ENCODE measurements around the gene MTUS2.

The MTUS2 gene

DNA sequence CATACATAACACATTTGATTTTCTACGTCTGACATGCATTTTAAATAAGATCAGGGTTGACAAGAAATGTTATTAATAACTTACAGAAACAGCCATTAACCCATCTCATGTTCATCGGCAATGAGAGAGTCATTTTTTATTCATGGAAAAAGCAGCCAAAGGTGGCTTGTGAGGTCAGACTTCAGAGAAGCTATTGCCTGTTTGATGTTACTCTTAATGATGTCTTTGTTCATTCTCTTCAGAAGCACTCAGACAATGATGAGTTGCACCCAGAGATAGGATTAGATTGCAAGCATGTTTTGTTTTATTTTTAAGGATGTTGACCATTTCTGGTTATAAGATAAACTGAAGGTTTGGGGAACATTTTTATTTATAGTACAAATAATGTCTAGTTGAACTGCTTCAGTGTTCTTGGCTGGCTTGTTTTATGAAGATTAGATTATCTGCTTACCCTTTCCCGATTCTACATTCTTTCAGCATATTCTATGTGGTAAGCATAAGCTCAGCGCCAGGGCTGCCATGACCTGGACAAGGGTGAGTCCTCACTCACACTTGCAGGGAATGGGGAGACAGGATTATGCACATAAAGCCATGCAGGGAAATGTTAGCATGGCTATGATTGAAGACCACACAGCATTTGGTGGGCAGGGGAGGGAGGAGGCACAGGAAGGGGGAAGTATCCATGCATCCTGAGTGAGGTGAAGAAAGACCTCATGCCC, 288.1 kb downstream of the MTUS2 start:
- no peak for DNase-seq (ENCODE audit: low read depth in 1 of 2, low spot score in 1 of 2)
- no peak overlapping the region for H3K4me3 ChIP-seq (replicated peaks; ENCODE audit: insufficient read depth, low read length)
- H3K27me3 ChIP-seq (ENCODE audit: insufficient read depth, poor library complexity, severe bottlenecking), result peaks cover 3% of the 10 kb centered on the region
- no peak overlapping the region for H3K27ac ChIP-seq (replicated peaks)
- TF ChIP-seq SPI1 (IDR thresholded peaks at IDR 0.05; ENCODE audit: borderline replicate concordance, low read depth), result no peak
- TF ChIP-seq POLR2AphosphoS5 (IDR thresholded peaks at IDR 0.05; ENCODE audit: low read depth), result no peak
- no peak for TF ChIP-seq GABPA (IDR thresholded peaks at IDR 0.05; ENCODE audit: low read depth)
- TF ChIP-seq, protein P1, sequence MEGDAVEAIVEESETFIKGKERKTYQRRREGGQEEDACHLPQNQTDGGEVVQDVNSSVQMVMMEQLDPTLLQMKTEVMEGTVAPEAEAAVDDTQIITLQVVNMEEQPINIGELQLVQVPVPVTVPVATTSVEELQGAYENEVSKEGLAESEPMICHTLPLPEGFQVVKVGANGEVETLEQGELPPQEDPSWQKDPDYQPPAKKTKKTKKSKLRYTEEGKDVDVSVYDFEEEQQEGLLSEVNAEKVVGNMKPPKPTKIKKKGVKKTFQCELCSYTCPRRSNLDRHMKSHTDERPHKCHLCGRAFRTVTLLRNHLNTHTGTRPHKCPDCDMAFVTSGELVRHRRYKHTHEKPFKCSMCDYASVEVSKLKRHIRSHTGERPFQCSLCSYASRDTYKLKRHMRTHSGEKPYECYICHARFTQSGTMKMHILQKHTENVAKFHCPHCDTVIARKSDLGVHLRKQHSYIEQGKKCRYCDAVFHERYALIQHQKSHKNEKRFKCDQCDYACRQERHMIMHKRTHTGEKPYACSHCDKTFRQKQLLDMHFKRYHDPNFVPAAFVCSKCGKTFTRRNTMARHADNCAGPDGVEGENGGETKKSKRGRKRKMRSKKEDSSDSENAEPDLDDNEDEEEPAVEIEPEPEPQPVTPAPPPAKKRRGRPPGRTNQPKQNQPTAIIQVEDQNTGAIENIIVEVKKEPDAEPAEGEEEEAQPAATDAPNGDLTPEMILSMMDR (IDR thresholded peaks at IDR 0.05; ENCODE audit: insufficient read depth, low read length), result no peak
- TF ChIP-seq, protein P2, sequence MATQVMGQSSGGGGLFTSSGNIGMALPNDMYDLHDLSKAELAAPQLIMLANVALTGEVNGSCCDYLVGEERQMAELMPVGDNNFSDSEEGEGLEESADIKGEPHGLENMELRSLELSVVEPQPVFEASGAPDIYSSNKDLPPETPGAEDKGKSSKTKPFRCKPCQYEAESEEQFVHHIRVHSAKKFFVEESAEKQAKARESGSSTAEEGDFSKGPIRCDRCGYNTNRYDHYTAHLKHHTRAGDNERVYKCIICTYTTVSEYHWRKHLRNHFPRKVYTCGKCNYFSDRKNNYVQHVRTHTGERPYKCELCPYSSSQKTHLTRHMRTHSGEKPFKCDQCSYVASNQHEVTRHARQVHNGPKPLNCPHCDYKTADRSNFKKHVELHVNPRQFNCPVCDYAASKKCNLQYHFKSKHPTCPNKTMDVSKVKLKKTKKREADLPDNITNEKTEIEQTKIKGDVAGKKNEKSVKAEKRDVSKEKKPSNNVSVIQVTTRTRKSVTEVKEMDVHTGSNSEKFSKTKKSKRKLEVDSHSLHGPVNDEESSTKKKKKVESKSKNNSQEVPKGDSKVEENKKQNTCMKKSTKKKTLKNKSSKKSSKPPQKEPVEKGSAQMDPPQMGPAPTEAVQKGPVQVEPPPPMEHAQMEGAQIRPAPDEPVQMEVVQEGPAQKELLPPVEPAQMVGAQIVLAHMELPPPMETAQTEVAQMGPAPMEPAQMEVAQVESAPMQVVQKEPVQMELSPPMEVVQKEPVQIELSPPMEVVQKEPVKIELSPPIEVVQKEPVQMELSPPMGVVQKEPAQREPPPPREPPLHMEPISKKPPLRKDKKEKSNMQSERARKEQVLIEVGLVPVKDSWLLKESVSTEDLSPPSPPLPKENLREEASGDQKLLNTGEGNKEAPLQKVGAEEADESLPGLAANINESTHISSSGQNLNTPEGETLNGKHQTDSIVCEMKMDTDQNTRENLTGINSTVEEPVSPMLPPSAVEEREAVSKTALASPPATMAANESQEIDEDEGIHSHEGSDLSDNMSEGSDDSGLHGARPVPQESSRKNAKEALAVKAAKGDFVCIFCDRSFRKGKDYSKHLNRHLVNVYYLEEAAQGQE (IDR thresholded peaks at IDR 0.05; ENCODE audit: insufficient replicate concordance, low read depth), result no peak

DNA sequence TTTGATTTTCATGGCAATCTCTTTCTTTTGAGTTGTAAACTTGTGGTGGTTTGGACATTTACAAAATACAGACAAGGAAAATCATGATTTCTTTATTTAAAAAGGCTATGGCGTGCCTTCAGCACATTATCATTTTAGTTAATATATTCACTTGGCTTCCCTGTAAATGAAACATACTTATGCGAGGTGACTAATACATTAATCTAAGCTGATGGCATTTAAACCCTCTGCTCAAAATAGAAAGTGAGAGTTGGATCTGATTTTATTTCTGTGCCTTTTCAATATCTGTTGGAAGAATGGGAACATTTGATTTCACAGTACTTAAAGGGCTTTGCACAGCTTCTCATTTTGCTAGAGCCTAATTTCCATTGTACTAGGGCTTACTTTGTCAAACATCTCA, 289.8 kb downstream of the MTUS2 start:
- Histone ChIP-seq H3K27ac (replicated peaks) (no peak overlapping the region), H3K4me3 (replicated peaks; ENCODE audit: insufficient read depth, low read length) (no peak overlapping the region), H3K27me3 (ENCODE audit: insufficient read depth, poor library complexity, severe bottlenecking) (peaks cover 2% of the 10 kb centered on the region)
- no peak for DNase-seq (ENCODE audit: low read depth in 1 of 2, low spot score in 1 of 2)
- TF ChIP-seq POLR2AphosphoS5 (IDR thresholded peaks at IDR 0.05; ENCODE audit: low read depth), result no peak
- TF ChIP-seq GABPA (IDR thresholded peaks at IDR 0.05; ENCODE audit: low read depth), result no peak
- TF ChIP-seq, protein P1 (IDR thresholded peaks at IDR 0.05; ENCODE audit: insufficient read depth, low read length), result no peak
- TF ChIP-seq, protein P2 (IDR thresholded peaks at IDR 0.05; ENCODE audit: insufficient replicate concordance, low read depth), result no peak
- TF ChIP-seq SPI1 (IDR thresholded peaks at IDR 0.05; ENCODE audit: borderline replicate concordance, low read depth), result no peak

DNA sequence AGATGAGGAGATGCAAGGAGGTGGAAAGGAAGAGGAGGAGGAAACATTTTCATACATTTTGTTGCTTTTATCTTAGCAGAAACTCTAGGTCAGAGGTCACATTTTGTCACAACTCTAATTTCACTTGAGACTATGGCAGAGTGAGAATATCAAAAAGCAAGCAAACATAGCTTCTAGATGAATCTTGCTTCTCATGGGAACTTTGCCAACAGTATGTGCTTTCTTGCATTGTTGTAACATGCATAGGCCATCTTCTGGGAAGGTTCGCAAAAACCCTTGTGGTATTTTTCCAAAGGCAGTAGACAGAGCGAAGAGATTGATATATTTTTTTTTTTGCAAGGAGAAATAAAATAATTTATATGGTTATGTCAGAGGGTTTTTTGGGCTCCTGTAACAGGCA, 291.3 kb downstream of the MTUS2 start:
- Histone ChIP-seq H3K4me3 (replicated peaks; ENCODE audit: insufficient read depth, low read length) (no peak overlapping the region), H3K27ac (replicated peaks) (no peak overlapping the region), H3K27me3 (ENCODE audit: insufficient read depth, poor library complexity, severe bottlenecking) (no peaks in the 10 kb centered on the region)
- TF ChIP-seq GABPA (IDR thresholded peaks at IDR 0.05; ENCODE audit: low read depth) (no peak), POLR2AphosphoS5 (IDR thresholded peaks at IDR 0.05; ENCODE audit: low read depth) (no peak), SPI1 (IDR thresholded peaks at IDR 0.05; ENCODE audit: borderline replicate concordance, low read depth) (no peak)
- TF ChIP-seq, protein P1 (IDR thresholded peaks at IDR 0.05; ENCODE audit: insufficient read depth, low read length), result no peak
- TF ChIP-seq, protein P2 (IDR thresholded peaks at IDR 0.05; ENCODE audit: insufficient replicate concordance, low read depth), result no peak
- DNase-seq (ENCODE audit: low read depth in 1 of 2, low spot score in 1 of 2), result no peak

All from HL-60 (cell line).